HT1080 (cell line): ENCODE data around the gene AP5S1. TPM values are rescaled to one million over a fixed set of nuclear protein-coding genes. Genes with fewer than 3 reads are reported as not detected.

Source experiments
- DNase-seq: peaks from one replicate; pipeline ENCODE4 v3.0.0-alpha.2; 2015; ENCODE audit warnings: low read depth
- polyA plus RNA-seq, 2 experiments: library from polyadenylated mRNA; depleted of rRNA; stranded (reverse); fragments of >200 nt; gene quantifications; 2 replicates each; pipeline ENCODE4 v1.2.3, GENCODE V29; 2015
- total RNA-seq: library from RNA; depleted of rRNA; stranded (reverse); fragments of >200 nt; shearing (Covaris generic); gene quantifications from 2 replicates; pipeline ENCODE4 v1.2.3, GENCODE V29; 2014; rRNA removed

AP5S1 gene
- 38.8 and 40.5 TPM in 2 replicates for total RNA-seq
- 16.3 and 17.4 TPM in 2 replicates for polyA plus RNA-seq (2015; cell fraction: cytosol; rRNA removed)
- polyA plus RNA-seq (2015; cell fraction: nucleus; rRNA removed): 10.7 and 10.9 TPM in 2 replicates

GRCh38 chr20:3820048-3820900 lies at the start of gene AP5S1:
Gene AP5S1 (plus strand): TSS chr20:3820547. CDS start chr20:3822118, 1,571 bp downstream.
- DNase-seq: peak; percentile 96

DNA sequence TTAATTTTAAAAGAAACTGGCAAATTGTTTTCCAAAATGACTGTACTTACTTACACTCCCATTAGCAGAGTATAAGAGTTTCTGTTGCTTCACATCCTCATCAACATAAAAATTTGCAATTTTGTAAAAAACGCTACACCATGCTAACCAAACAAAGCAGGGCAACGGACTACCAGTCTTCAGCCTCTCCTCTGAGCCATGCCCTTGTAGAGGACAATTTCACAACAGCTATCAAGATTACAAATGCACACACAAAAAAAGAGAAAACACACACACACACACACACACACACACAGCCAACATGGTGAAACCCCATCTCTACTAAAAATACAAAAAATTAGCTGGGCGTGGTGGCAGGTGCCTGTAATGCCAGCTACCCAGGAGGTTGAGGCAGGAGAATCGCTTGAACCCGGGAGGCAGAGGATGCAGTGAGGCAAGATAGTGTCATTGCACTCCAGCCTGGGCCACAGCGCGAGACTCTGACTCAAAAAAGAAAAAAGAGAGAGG lies 48.7 kb upstream of the AP5S1 start:
- DNase-seq: no peak

GRCh38 chr20:3775457-3776108 lies 44.8 kb upstream of the AP5S1 start:
- DNase-seq: no peak

DNA sequence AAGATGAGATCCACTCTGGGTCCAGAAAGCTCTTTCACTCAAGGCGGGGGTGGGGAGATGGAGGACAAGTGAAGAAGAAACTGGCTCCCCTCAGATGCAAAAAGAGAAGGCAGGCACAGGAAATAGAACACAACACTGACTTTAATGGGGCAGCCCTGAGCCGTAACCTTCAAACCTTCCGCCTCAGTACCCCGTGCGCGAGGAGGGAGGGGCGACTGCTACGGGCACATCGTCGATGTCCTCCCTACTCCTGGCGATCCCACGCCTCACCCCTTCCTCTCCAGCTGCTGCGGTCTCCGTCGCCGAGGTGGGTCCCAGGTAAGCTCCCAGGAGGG lies 43.0 kb upstream of the AP5S1 start:
- no peak for DNase-seq

GRCh38 chr20:3777716-3778629 lies 42.4 kb upstream of the AP5S1 start:
- no peak for DNase-seq

DNA sequence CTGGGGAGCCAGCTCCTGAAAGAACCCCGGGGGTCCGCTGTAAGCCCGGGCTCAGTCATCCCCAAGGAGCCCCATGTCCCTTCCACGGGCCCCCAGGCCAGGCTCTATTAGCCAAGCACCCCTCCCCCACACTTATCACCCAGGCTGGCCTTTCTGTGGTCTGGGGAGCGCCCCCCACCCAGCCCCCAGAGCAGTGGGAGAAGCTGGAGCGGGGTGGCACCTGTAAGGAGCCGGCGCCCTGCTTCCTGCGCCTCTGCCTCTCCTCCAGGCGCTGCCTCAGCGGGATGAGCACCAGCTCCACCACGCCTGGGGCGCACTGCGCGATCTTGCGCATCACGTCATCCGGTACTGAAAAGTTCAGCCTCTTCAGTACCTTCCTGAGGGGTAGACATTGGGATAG lies 41.4 kb upstream of the AP5S1 start:
- no peak for DNase-seq

DNA sequence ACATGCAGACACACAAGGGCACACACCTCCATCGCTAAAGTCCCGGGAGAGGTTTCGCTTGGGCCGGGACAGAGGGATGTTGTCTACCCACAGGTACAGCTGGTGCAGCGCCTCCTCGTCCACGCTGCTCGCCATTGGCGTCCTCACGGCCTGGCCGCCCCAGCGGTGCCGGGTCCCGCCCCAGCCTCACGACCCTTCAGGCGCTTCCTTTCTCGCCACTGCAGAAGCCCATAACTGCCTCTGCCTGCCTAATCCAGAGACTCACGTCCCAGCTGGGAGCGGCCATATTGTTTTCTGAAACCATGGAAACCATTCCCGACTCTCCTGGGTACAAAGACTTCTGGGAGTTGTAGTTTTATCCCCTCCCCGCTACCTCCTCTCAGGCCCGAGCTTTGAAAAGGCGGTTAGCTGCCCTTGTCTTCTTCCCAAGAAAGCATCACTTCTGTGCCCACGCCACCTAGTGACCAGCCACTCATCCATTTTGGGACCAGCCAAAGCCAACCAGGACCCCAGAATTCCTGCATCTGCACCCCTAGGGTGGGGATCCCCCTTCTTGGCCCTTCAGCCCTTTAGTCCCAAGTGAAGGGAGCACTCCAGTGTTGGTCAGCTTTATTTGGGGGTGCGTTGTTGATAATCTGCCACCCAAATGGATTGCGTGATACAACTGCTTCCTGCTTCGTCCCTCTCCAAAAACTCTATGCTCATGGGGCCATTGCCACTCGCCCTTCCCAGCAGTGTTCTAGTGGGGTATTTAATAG lies 39.0 kb upstream of the AP5S1 start, which contains the start of gene SPEF1:
SPEF1 (minus strand) TSS at position 296 of the 758 bp plus-strand sequence; CDS start at position 135, 161 bp downstream.
- peak; percentile 96 for DNase-seq

DNA sequence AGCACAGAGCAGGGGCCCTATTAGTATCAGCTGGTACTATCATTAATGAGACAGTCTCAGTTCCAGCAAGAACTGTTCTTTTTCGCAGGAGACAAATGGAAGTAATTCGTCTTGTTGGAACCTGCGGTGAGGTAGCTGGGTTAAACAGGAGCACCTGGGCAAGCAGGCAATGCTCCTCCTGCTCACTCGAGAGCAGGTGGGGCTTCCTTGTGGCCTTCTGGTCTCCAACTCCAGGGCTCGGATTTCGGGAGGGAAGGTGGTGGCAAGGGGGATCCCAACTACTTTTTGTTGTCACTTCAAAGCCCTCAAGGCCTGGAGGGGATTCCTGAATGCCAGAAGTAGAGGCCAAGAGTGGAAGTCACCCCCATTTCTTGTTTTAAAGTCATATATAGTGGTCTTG lies 37.8 kb upstream of the AP5S1 start:
- DNase-seq: no peak

- DNase-seq: no peak
Measured at GRCh38 chr20:3783068-3783489, 37.3 kb upstream of the AP5S1 start.

GRCh38 chr20:3783511-3784195 lies 36.7 kb upstream of the AP5S1 start:
- no peak for DNase-seq

DNA sequence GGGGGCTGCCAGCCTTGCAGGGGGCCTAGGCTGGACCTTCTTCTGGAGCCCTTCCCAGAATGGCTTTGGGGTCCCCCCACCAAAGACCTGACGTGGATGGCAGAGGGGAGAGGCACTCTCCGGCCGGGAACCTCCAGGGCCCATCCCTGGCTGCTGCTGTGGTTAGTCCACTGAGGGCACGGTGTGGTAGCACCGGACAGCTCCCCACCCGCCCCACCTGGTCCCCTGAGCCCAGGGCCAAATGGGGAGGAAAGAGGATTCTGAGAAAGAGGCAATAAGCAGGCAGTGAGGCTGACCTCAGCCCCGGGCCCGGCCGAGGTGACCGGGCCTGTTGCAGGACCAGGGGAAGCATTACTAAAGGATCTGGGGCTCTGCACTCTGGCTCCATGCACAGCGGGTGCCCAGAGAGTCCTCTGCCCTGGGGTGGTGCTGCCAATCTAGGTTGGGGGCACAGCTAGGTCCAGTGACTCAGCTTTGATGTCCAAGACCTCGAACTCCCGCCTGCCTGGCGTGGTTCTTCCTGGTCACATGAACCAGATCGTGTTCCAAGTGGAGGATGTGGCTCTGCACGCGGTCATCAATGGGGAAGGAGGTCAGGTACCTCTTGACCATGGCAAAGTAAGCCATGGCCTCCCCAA lies 36.0 kb upstream of the AP5S1 start:
- DNase-seq: no peak

DNA sequence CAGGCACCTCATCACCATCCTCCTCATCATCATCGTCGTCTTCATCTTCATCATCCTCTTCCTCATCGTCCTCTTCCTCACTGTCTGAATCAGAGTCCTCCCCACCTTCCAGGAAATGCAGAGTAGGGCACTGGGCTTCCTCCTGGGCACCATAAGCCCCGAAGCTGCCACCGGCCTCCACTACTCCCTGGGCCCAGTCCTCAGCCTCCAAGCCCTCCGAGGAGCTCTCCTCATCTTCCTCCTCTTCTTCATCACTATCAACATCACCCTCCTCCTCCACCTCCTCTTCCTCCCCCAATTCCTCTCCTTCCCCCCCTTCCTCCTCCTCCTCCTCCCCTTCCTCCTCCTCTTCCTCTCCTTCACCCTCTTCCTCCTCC lies 35.5 kb upstream of the AP5S1 start:
- DNase-seq: no peak

DNA sequence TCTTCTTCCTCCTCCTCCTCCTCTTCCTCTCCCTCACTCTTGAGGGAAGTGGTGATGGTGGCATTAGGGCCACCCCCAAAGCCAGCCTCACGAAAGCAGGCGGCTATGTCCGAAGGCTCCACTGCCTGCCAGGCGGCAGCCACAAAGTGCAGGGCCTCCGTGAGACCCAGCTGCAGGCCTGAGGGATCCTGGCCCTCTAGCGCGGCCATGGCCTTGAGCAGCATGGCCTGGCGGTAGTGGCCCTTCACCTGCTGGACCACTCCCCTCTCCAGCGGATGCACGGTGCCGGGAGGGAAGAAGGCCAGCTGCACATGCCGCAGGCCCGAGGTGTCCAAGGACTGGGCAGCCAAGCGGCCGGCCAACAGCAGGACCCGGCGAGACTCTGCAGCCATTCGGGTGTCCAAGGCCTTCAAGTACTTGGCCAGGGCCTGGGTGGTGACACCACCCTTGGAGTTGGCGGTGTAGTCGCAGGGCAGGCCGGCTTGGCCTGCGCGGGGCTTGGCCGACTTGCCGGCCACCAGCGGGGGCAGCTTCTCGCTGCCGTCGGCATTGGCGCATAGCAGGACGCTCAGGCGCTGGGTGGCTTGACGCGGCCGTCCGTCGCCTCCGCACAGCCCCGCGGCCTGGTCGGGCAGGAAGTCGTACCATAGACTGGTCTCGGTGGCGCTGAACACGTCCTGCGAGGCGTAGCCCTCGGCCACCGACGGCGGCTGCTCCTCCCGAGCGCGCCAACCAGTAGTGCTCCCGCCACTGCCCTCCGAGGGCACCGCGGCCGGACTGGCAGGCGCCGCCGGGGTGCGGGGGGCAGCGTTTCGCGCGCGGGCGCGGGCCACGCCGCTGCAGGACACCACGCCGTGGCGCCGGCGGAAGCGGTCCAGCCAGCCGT lies 34.9 kb upstream of the AP5S1 start:
- DNase-seq: no peak

GRCh38 chr20:3786126-3786484 lies 34.2 kb upstream of the AP5S1 start:
- DNase-seq: peak; percentile 39

GRCh38 chr20:3786665-3787323 lies 33.6 kb upstream of the AP5S1 start, which contains the start of gene CENPB:
Gene CENPB (minus strand): TSS chr20:3786740. CDS start chr20:3786483, 257 bp downstream.
- peak; percentile 63 for DNase-seq

- DNase-seq: no peak
Measured at GRCh38 chr20:3787324-3788014, 32.9 kb upstream of the AP5S1 start.

DNA sequence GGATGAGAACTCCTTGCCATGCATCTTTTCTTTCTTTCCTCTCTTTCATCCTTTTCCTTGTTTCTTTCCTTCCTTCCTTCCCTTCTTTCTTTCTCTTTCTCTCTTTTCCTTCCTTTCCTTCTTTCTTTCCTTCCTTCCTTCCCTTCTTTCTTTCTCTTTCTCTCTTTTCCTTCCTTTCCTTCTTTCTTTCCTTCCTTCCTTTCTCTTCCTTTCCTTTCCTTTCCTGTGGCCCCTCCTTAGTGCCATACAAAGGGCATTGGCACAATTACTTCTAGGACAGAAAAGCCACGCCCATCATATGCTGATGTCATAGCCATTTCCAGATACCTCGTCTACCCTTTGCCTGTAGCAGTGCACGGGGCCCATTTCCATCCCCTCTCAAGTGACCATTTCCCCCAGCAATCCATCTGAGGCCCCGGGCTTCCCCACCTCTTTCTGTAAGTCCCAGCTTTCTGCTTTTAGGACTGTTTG lies 31.6 kb upstream of the AP5S1 start:
- DNase-seq: no peak
